ENCODE results near the gene UGT1A8.
A peak's percentile ranks its signal among the peaks of the same experiment; 100 is the strongest.
"Not testable (repeated sequence)": the region's sequence is repeated elsewhere in the genome, so short reads cannot be mapped to it uniquely, and the experiment has no call there.

Gene UGT1A8

DNA sequence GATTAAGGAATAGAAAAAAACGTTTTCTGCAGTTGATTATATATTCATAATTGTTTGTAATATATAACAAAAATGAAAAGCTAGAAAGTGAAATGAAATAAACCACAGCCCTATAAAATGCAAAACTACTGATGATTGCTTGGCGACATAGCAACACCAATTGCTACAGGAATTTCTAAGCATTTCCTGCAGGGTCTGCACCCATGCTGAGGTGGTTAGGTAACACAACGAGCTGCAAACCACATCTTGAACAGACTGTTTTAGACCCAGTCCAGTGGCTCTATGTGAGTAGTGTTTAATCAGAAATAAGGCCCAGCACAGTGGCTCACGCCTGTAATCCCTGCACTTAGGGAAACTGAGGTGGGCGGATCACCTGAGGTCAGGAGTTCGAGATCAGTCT, 37.1 kb downstream of the UGT1A8 start:
- Histone ChIP-seq H3K9me3 (ENCODE audit: insufficient read depth, low read depth, low read length) (no peaks in the 10 kb centered on the region), H3K27me3 (ENCODE audit: insufficient read depth, low read length, poor library complexity, severe bottlenecking) (no peaks in the 10 kb centered on the region), H3K36me3 (ENCODE audit: insufficient read depth, low read length) (no peaks in the 10 kb centered on the region), H3K4me1 (ENCODE audit: insufficient read depth, low read length, poor library complexity, severe bottlenecking) (peaks cover 6% of the 10 kb centered on the region), H3K9me2 (replicated peaks; ENCODE audit: low read depth, low read length) (no peaks in the 10 kb centered on the region), H3F3A (ENCODE audit: low read depth) (no peaks in the 10 kb centered on the region), H4K20me1 (ENCODE audit: insufficient read depth, low read length, poor library complexity, severe bottlenecking) (no peaks in the 10 kb centered on the region), H3K4me2 (ENCODE audit: low read depth, low read length, poor library complexity, severe bottlenecking) (peak overlapping the region; percentile 37), H2AFZ (ENCODE audit: low read length) (no peak overlapping the region), H3K9ac (ENCODE audit: low read depth, low read length, poor library complexity, severe bottlenecking) (no peak overlapping the region), H3K4me3 (ENCODE audit: low read length, poor library complexity, severe bottlenecking) (no peak overlapping the region), H3K79me2 (ENCODE audit: insufficient read depth, low read length) (no peaks in the 10 kb centered on the region)
- TF ChIP-seq, protein P1, sequence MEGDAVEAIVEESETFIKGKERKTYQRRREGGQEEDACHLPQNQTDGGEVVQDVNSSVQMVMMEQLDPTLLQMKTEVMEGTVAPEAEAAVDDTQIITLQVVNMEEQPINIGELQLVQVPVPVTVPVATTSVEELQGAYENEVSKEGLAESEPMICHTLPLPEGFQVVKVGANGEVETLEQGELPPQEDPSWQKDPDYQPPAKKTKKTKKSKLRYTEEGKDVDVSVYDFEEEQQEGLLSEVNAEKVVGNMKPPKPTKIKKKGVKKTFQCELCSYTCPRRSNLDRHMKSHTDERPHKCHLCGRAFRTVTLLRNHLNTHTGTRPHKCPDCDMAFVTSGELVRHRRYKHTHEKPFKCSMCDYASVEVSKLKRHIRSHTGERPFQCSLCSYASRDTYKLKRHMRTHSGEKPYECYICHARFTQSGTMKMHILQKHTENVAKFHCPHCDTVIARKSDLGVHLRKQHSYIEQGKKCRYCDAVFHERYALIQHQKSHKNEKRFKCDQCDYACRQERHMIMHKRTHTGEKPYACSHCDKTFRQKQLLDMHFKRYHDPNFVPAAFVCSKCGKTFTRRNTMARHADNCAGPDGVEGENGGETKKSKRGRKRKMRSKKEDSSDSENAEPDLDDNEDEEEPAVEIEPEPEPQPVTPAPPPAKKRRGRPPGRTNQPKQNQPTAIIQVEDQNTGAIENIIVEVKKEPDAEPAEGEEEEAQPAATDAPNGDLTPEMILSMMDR (conservative IDR thresholded peaks at IDR 0.05; ENCODE audit: low read length): no peak

DNA sequence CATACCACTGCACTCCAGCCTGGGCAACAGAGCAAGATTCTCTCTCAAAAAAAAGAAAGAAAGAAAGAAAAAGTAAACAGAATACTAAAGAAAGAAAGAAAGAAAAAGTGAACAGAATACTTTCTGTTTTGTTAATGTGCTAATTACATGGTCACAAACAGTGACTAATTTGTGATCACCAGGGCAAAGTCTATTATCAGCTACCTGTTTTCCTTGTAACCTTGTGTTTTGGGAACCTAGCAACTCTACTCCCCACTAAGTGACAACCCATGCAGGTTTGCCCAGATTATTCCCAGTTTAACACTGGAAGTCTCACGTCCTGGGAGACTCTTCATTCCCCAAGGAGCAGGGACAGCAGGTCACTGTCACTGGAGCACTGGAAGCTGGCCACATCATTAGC, 37.6 kb downstream of the UGT1A8 start:
- Histone ChIP-seq H4K20me1 (ENCODE audit: insufficient read depth, low read length, poor library complexity, severe bottlenecking) (no peaks in the 10 kb centered on the region), H3K4me2 (ENCODE audit: low read depth, low read length, poor library complexity, severe bottlenecking) (no peak overlapping the region), H3K9ac (ENCODE audit: low read depth, low read length, poor library complexity, severe bottlenecking) (no peak overlapping the region), H3K79me2 (ENCODE audit: insufficient read depth, low read length) (no peaks in the 10 kb centered on the region), H2AFZ (ENCODE audit: low read length) (no peak overlapping the region), H3F3A (ENCODE audit: low read depth) (no peaks in the 10 kb centered on the region), H3K27me3 (ENCODE audit: insufficient read depth, low read length, poor library complexity, severe bottlenecking) (no peaks in the 10 kb centered on the region), H3K36me3 (ENCODE audit: insufficient read depth, low read length) (no peaks in the 10 kb centered on the region), H3K4me1 (ENCODE audit: insufficient read depth, low read length, poor library complexity, severe bottlenecking) (peaks cover 6% of the 10 kb centered on the region), H3K4me3 (ENCODE audit: low read length, poor library complexity, severe bottlenecking) (no peak overlapping the region), H3K9me3 (ENCODE audit: insufficient read depth, low read depth, low read length) (no peaks in the 10 kb centered on the region), H3K9me2 (replicated peaks; ENCODE audit: low read depth, low read length) (no peaks in the 10 kb centered on the region)
- TF ChIP-seq EZH2phosphoT487 (IDR thresholded peaks at IDR 0.05; ENCODE audit: borderline replicate concordance): no peak
- TF ChIP-seq, protein P1 (conservative IDR thresholded peaks at IDR 0.05; ENCODE audit: low read length): no peak

DNA sequence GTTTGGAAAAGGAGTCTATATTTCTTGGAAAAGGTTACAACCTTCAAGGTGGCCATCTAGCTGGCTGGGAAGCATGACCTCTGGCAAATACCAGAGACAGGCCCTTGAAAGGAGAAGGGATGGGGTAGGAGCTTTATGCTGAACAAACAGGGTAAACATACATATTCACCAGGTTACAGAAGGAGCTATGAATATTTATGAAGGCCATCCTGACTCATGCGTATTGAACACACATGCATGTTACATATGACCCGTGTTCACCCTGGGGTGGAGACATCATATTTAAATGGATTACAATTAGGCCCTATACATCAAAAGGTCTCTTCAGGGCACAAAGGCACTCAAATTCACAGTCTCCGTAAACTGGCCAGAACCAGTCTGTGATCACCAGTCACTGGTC, 38.5 kb downstream of the UGT1A8 start:
- H3K36me3 ChIP-seq (ENCODE audit: insufficient read depth, low read length); H3F3A ChIP-seq (ENCODE audit: low read depth); H3K9me3 ChIP-seq (ENCODE audit: insufficient read depth, low read depth, low read length); H3K9me2 ChIP-seq (replicated peaks; ENCODE audit: low read depth, low read length); H3K4me3 ChIP-seq (ENCODE audit: low read length, poor library complexity, severe bottlenecking); H3K27me3 ChIP-seq (ENCODE audit: insufficient read depth, low read length, poor library complexity, severe bottlenecking); H3K9ac ChIP-seq (ENCODE audit: low read depth, low read length, poor library complexity, severe bottlenecking); H3K4me1 ChIP-seq (ENCODE audit: insufficient read depth, low read length, poor library complexity, severe bottlenecking); H3K79me2 ChIP-seq (ENCODE audit: insufficient read depth, low read length); H3K4me2 ChIP-seq (ENCODE audit: low read depth, low read length, poor library complexity, severe bottlenecking); H2AFZ ChIP-seq (ENCODE audit: low read length); H4K20me1 ChIP-seq (ENCODE audit: insufficient read depth, low read length, poor library complexity, severe bottlenecking): not testable (repeated sequence)

DNA sequence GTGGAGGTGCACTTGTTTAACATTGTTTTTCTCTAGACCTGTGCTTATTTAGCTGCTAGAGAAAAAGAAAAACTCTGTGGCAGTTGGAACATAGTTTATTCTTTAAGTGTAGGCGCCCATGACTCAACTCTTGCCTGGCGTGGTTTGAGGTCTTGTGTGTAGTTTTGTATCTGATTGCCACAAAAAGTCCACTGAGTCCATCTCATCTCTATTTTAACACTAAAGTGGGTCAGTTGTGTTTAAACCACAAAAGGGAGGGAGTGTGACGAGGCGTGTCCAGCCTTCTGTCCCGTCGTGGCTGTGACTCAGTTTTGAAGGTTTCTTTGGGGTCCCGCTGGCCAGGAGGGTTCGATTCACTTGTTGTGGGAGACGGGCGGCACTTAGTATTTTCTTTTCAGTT, 39.0 kb downstream of the UGT1A8 start:
- H3K4me2 ChIP-seq (ENCODE audit: low read depth, low read length, poor library complexity, severe bottlenecking): no peak overlapping the region

More for the DNA sequence above, 39.0 kb downstream of the UGT1A8 start:
- no peaks in the 10 kb centered on the region for H3K36me3 ChIP-seq (ENCODE audit: insufficient read depth, low read length)
- TF ChIP-seq, protein P1 (conservative IDR thresholded peaks at IDR 0.05; ENCODE audit: low read length): no peak
- TF ChIP-seq EZH2phosphoT487 (IDR thresholded peaks at IDR 0.05; ENCODE audit: borderline replicate concordance): no peak
- no peaks in the 10 kb centered on the region for H3K27me3 ChIP-seq (ENCODE audit: insufficient read depth, low read length, poor library complexity, severe bottlenecking)
- H4K20me1 ChIP-seq (ENCODE audit: insufficient read depth, low read length, poor library complexity, severe bottlenecking): no peaks in the 10 kb centered on the region
- H3K9me3 ChIP-seq (ENCODE audit: insufficient read depth, low read depth, low read length): no peaks in the 10 kb centered on the region
- no peaks in the 10 kb centered on the region for H3F3A ChIP-seq (ENCODE audit: low read depth)
- no peaks in the 10 kb centered on the region for H3K79me2 ChIP-seq (ENCODE audit: insufficient read depth, low read length)
- no peak overlapping the region for H2AFZ ChIP-seq (ENCODE audit: low read length)
- no peaks in the 10 kb centered on the region for H3K9me2 ChIP-seq (replicated peaks; ENCODE audit: low read depth, low read length)
- H3K9ac ChIP-seq (ENCODE audit: low read depth, low read length, poor library complexity, severe bottlenecking): no peak overlapping the region
- H3K4me1 ChIP-seq (ENCODE audit: insufficient read depth, low read length, poor library complexity, severe bottlenecking): peaks cover 6% of the 10 kb centered on the region
- H3K4me3 ChIP-seq (ENCODE audit: low read length, poor library complexity, severe bottlenecking): no peak overlapping the region
